Activated CD8-positive, alpha-beta memory T cell treated with anti-CD3 and anti-CD28 coated beads for 1 hour (primary cell): ENCODE measurements around the gene HSPA9.

Source experiments
- DNase-seq, 2 donors: peaks; one replicate each; pipeline ENCODE4 v3.0.0-alpha.2; 2020; ENCODE audit warnings: low read depth in 1 of 2; ENCODE audit errors: extremely low read depth in 1 of 2

HSPA9 gene

GRCh38 chr5:138564242-138564641 lies 11.0 kb downstream of the HSPA9 start:
- no peak for DNase-seq

GRCh38 chr5:138563340-138564118 lies 11.7 kb downstream of the HSPA9 start:
- DNase-seq = no peak

- DNase-seq = no peak
Measured at GRCh38 chr5:138560971-138561370, 14.2 kb downstream of the HSPA9 start.

- DNase-seq = no peak
Measured at GRCh38 chr5:138559937-138560336, 15.3 kb downstream of the HSPA9 start.

GRCh38 chr5:138557677-138558076 lies 17.5 kb downstream of the HSPA9 start:
- no peak for DNase-seq

- DNase-seq = no peak
Measured at GRCh38 chr5:138554143-138554542, 21.1 kb downstream of the HSPA9 start.

- no peak for DNase-seq
Measured at GRCh38 chr5:138553437-138554095, 21.6 kb downstream of the HSPA9 start.

- no peak for DNase-seq
Measured at GRCh38 chr5:138552657-138553056, 22.5 kb downstream of the HSPA9 start.

- DNase-seq = no peak
Measured at GRCh38 chr5:138549414-138549813, 25.8 kb downstream of the HSPA9 start.

GRCh38 chr5:138545919-138546562 lies 29.2 kb downstream of the HSPA9 start:
- no peak for DNase-seq

- DNase-seq = no peak
Measured at GRCh38 chr5:138544181-138545134, 30.7 kb downstream of the HSPA9 start.

- DNase-seq = no peak
Measured at GRCh38 chr5:138543730-138544104, 31.5 kb downstream of the HSPA9 start.

- DNase-seq = peak; percentile 99
Measured at GRCh38 chr5:138542956-138543729, 32.1 kb downstream of the HSPA9 start, which contains the start of gene ETF1. Gene ETF1 (minus strand): TSS chr5:138543236. CDS start chr5:138542918, 318 bp downstream.

- no peak for DNase-seq
Measured at GRCh38 chr5:138542180-138542955, 32.8 kb downstream of the HSPA9 start.

- DNase-seq = no peak
Measured at GRCh38 chr5:138541511-138542179, 33.6 kb downstream of the HSPA9 start.

- DNase-seq = no peak
Measured at GRCh38 chr5:138539791-138540190, 35.4 kb downstream of the HSPA9 start.

GRCh38 chr5:138538943-138539627 lies 36.1 kb downstream of the HSPA9 start:
- no peak for DNase-seq

GRCh38 chr5:138536665-138537315 lies 38.4 kb downstream of the HSPA9 start:
- DNase-seq = no peak
